PC-9 (cell line): ENCODE data around the gene RAET1E. TPM values are rescaled to one million over a fixed set of nuclear protein-coding genes. Genes with fewer than 3 reads are reported as not detected.

Experiments
- BruUV-seq: library from RNA; stranded (reverse); fragments of 400-500 nt; replicated peaks from 2 replicates; lab custom pipeline; 2021; lab: Mats Ljungman, UMichigan
- CTCF ChIA-PET: fragments of 300-600 bp; sonication (Branson Sonifier 250); formaldehyde crosslinking; loops from one replicate; lab custom pipeline; 2022; ENCODE audit warnings: antibody characterized with exemption; lab: Charles Lee
- POLR2A ChIA-PET: fragments of 300-600 bp; sonication (Branson Sonifier 250); formaldehyde crosslinking; loops from one replicate; lab custom pipeline; 2022; ENCODE audit warnings: antibody characterized with exemption; ENCODE audit not compliant: unreplicated experiment; lab: Charles Lee
- DNase-seq, 2 experiments: peaks; one replicate each; pipeline versions ENCODE4 v3.0.0 to v3.0.0-alpha.2; 2015 to 2022; ENCODE audit warnings: mixed read lengths in 1 of 2
- H2AFZ ChIP-seq: fragments of 200-600 bp; sonication (generic); 2 replicates; pipeline ENCODE4 v1.8.1; 2017; ENCODE audit warnings: antibody characterized with exemption
- H3F3A ChIP-seq: fragments of 200-600 bp; sonication (generic); 2 replicates; pipeline ENCODE4 v1.8.1; 2017; ENCODE audit warnings: antibody characterized with exemption, mild to moderate bottlenecking, low read depth; ENCODE audit not compliant: insufficient read depth
- H3K27ac ChIP-seq: fragments of 200-600 bp; sonication (generic); 2 replicates; pipeline ENCODE4 v1.6.1; 2016; ENCODE audit warnings: mixed run types
- H3K27me3 ChIP-seq: fragments of 200-600 bp; sonication (generic); 2 replicates; pipeline ENCODE4 v1.6.1; 2016; ENCODE audit warnings: low read depth, mixed run types; ENCODE audit not compliant: insufficient read depth
- H3K36me3 ChIP-seq: fragments of 200-600 bp; sonication (generic); 2 replicates; pipeline ENCODE4 v1.6.1; 2016; ENCODE audit warnings: low read depth, mixed run types
- H3K4me1 ChIP-seq: fragments of 200-600 bp; sonication (generic); replicated peaks from 2 replicates; pipeline ENCODE4 v1.6.1; 2016; ENCODE audit warnings: mixed run types; ENCODE audit not compliant: insufficient read depth
- H3K4me2 ChIP-seq: fragments of 200-600 bp; sonication (generic); 2 replicates; pipeline ENCODE4 v1.6.1; 2017; ENCODE audit warnings: mixed run types
- H3K4me3 ChIP-seq: fragments of 200-600 bp; sonication (generic); 2 replicates; pipeline ENCODE4 v1.6.1; 2016; ENCODE audit warnings: mixed run types
- H3K79me2 ChIP-seq: fragments of 200-600 bp; sonication (generic); 2 replicates; pipeline ENCODE4 v1.6.1; 2017; ENCODE audit warnings: low read depth, mixed run types
- H3K9me2 ChIP-seq: fragments of 200-600 bp; sonication (generic); 2 replicates; pipeline ENCODE4 v1.8.1; 2017; ENCODE audit warnings: mild to moderate bottlenecking; ENCODE audit not compliant: insufficient read depth
- H3K9me3 ChIP-seq: fragments of 200-600 bp; sonication (generic); 2 replicates; pipeline ENCODE4 v1.8.1; 2016; ENCODE audit warnings: low read depth; ENCODE audit not compliant: insufficient read depth
- H4K20me1 ChIP-seq: fragments of 200-600 bp; sonication (generic); 2 replicates; pipeline ENCODE4 v1.8.1; 2017; ENCODE audit not compliant: insufficient read depth
- EZH2 ChIP-seq: fragments of 200-600 bp; sonication (generic); IDR thresholded peaks from 2 replicates; pipeline ENCODE4 v1.8.0; 2017; ENCODE audit warnings: antibody characterized with exemption, low read depth
- intact Hi-C: fragments of 100-400 bp; cut with micrococcal nuclease; formaldehyde crosslinking; loops from one replicate; pipeline ENCODE4 v1.10.0; 2022; ENCODE audit not compliant: unreplicated experiment
- total RNA-seq: library from RNA; stranded (reverse); gene quantifications from 2 replicates; pipeline ENCODE4 v1.2.3, GENCODE V29; 2021
- TF ChIP-seq, protein P1 (sequence below): fragments of 200-600 bp; sonication (generic); conservative IDR thresholded peaks from 2 replicates; pipeline ENCODE4 v1.6.1; 2017; ENCODE audit warnings: mixed run types, antibody characterized with exemption, mild to moderate bottlenecking, moderate library complexity

Gene RAET1E
- total RNA-seq, 1 experiment from 2014 or later, result 0.20 TPM

DNA sequence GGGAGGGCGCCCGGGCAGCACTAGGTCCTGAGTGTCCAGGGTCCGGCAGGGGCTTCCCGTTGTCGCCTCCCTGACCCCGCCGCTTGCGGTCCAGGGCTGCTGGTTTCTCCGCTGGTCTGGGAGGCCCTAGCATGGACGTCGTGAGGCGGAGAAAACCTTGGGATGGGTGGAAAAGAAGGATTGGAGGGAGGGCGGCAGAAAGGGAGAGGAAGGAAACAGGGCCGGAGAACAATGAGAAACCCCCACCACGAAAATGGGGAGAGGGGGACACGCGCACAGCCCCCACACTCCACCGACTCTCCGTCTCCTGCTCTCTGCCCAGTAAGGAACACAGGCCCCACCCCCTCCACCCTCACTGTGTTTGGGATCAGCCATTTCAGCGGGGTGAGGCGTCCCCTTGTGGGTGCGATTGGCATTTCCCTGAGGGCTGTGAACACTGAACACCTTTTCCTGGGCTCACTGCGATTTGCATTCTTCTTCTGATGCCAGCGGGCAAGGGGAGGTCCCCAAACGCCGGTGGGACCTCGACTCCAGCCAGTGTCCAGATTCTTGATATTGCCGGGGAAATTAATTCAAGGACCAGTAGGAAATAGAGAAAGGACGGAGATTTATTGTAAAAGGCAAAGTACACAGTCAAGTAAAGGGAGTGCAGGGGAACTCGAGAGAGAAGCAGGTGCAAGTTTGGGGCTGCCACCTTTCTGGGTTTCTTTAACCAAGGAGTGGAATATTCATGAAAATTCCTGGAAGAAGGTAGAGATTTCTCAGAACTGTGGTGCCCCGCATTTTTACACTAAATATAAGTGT, 28.3 kb upstream of the RAET1E start:
- H3K4me1 ChIP-seq, result peaks cover 4% of the 10 kb centered on the region
- no peak for TF ChIP-seq EZH2
- TF ChIP-seq, protein P1, sequence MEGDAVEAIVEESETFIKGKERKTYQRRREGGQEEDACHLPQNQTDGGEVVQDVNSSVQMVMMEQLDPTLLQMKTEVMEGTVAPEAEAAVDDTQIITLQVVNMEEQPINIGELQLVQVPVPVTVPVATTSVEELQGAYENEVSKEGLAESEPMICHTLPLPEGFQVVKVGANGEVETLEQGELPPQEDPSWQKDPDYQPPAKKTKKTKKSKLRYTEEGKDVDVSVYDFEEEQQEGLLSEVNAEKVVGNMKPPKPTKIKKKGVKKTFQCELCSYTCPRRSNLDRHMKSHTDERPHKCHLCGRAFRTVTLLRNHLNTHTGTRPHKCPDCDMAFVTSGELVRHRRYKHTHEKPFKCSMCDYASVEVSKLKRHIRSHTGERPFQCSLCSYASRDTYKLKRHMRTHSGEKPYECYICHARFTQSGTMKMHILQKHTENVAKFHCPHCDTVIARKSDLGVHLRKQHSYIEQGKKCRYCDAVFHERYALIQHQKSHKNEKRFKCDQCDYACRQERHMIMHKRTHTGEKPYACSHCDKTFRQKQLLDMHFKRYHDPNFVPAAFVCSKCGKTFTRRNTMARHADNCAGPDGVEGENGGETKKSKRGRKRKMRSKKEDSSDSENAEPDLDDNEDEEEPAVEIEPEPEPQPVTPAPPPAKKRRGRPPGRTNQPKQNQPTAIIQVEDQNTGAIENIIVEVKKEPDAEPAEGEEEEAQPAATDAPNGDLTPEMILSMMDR, result peak; percentile 92
- H3K36me3 ChIP-seq, result no peaks in the 10 kb centered on the region
- ChIA-PET POLR2A (no interaction called here), CTCF (no interaction called here)
- no peaks in the 10 kb centered on the region for H3K79me2 ChIP-seq
- H3K4me2 ChIP-seq, result peak overlapping the region; percentile 89
- intact Hi-C loops, result loop anchor here (1.0 to 5.0 kb wide), 4 partner anchors 86 to 379 kb away; partner anchors contain the start of gene PPIL4
- H3F3A ChIP-seq, result no peaks in the 10 kb centered on the region
- no peaks in the 10 kb centered on the region for H3K9me3 ChIP-seq
- H3K9me2 ChIP-seq, result no peaks in the 10 kb centered on the region
- H2AFZ ChIP-seq, result peak overlapping the region; percentile 79
- no peaks in the 10 kb centered on the region for H3K27me3 ChIP-seq
- H4K20me1 ChIP-seq, result no peaks in the 10 kb centered on the region
- H3K27ac ChIP-seq, result no peak overlapping the region
- peak overlapping the region; percentile 62 for H3K4me3 ChIP-seq
- BruUV-seq, result no TSS peak
- peak; percentile 66 to 81 for DNase-seq

DNA sequence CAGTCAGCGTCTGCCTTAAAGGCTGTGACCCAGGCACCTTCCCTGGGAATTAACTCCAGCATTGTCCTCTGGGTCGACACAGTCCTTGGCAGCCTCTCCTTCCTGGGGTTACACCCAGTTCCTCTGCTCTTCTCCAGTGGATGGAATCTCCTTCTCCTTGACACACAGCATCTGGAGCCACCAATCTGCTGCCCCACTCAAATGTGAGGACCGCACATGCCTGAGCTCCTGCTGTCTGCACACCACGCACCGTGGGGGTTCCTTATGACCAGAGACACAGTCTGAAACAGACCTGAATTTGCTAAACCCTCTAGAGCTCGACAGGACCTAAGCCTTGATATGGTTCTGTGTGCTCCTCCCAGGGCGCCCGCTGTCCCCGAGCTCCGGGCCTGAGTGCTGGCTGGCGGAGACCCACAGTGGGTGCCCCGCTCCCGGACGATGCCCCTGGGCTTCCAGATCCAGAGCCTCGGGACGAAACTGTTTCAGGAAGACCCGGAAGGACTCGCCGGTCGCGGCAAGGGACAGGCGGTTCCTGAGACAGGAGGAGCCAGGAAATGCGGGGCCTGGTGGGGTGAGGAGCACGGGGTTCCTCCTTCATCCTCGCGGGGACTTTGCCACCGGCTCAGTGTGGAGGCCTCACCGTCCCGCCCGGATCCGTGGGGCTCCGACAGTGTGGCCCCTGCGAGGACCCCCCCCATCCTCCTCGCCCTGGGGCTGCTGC, 27.5 kb upstream of the RAET1E start:
- POLR2A ChIA-PET, result no interaction called here

DNA sequence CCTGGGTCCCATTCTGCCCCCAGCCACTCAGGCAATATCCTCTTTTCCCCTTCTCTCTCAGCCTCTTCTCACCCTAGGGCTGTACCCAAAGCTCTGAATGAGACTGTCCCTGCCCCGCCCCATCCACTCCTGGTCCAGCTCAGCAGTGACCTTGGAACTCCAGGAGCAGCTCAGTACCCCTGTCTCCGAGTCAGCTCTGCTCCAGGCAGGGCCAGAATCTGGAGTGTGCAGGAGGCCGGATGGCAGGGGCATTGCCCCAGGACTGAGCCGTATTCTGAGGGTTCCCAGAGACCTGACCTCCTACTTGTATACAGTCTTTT, 27.0 kb upstream of the RAET1E start:
- Histone ChIP-seq H3K9me2 (no peaks in the 10 kb centered on the region), H3K27me3 (no peaks in the 10 kb centered on the region), H3F3A (no peaks in the 10 kb centered on the region), H3K36me3 (no peaks in the 10 kb centered on the region), H2AFZ (no peak overlapping the region), H3K79me2 (no peaks in the 10 kb centered on the region), H3K9me3 (no peaks in the 10 kb centered on the region), H3K27ac (no peak overlapping the region), H3K4me2 (no peak overlapping the region), H3K4me3 (no peak overlapping the region), H3K4me1 (peaks cover 4% of the 10 kb centered on the region), H4K20me1 (no peaks in the 10 kb centered on the region)
- no peak for DNase-seq
- TF ChIP-seq, protein P1, result no peak
- TF ChIP-seq EZH2, result no peak
- BruUV-seq, result no TSS peak
- intact Hi-C loops, result loop anchor here (5.0 kb wide), 3 partner anchors 203 to 378 kb away; partner anchors contain the start of genes GINM1 and PPIL4
- ChIA-PET POLR2A (no interaction called here), CTCF (interaction anchor here (1.0 to 1.3 kb wide), 2 partner anchors 59 to 84 kb away, joined by 3 read pairs; no protein-coding TSS in a partner anchor)

More for the DNA sequence above, 27.5 kb upstream of the RAET1E start:
- CTCF ChIA-PET, result interaction anchor here (1.0 kb wide), 1 partner anchor 60 kb away, joined by 3 read pairs; no protein-coding TSS in a partner anchor
- H3F3A ChIP-seq, result no peaks in the 10 kb centered on the region
- no TSS peak for BruUV-seq
- no peaks in the 10 kb centered on the region for H4K20me1 ChIP-seq
- TF ChIP-seq, protein P1, result no peak
- TF ChIP-seq EZH2, result no peak
- peak overlapping the region; percentile 79 for H2AFZ ChIP-seq
- H3K9me2 ChIP-seq, result no peaks in the 10 kb centered on the region
- H3K4me1 ChIP-seq, result peaks cover 4% of the 10 kb centered on the region
- H3K4me3 ChIP-seq, result peak overlapping the region; percentile 62
- peak overlapping the region; percentile 89 for H3K4me2 ChIP-seq
- intact Hi-C loops, result loop anchor here (5.0 kb wide), 2 partner anchors 203 to 378 kb away; partner anchors contain the start of gene PPIL4
- no peak for DNase-seq
- H3K9me3 ChIP-seq, result no peaks in the 10 kb centered on the region
- H3K27ac ChIP-seq, result no peak overlapping the region
- H3K27me3 ChIP-seq, result no peaks in the 10 kb centered on the region
- no peaks in the 10 kb centered on the region for H3K36me3 ChIP-seq
- H3K79me2 ChIP-seq, result no peaks in the 10 kb centered on the region
